Stimulated activated naive CD4-positive, alpha-beta T cell (primary cell): ENCODE results near the gene PTHLH.

Experiments
- DNase-seq, 6 experiments: peaks; one replicate each; lab custom pipeline; 2025; lab: John Stamatoyannopoulos, UW

Gene PTHLH

DNA sequence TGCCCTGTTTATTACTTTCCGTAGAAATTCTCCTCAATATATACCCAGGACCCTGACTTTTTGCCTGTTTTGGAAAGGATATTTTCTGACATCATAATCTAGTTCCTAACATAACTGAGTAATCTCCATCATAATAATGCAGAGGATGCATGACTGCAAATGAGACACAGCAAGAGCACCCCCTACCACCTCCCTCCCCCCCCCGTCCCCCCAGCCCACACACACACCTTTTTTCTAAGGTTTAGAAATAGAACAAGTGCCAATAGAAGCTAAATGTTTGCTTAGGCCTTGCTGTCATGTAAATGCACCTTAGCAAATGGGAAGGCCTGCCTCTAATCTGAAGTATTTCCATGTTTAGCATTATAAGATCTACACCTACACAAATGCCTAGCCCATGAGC is at the start of gene PTHLH:
TSS of gene PTHLH (minus strand) at position 13 of the 400 bp plus-strand sequence. CDS start 3,239 bp downstream, outside the sequence.
- no peak for DNase-seq

DNA sequence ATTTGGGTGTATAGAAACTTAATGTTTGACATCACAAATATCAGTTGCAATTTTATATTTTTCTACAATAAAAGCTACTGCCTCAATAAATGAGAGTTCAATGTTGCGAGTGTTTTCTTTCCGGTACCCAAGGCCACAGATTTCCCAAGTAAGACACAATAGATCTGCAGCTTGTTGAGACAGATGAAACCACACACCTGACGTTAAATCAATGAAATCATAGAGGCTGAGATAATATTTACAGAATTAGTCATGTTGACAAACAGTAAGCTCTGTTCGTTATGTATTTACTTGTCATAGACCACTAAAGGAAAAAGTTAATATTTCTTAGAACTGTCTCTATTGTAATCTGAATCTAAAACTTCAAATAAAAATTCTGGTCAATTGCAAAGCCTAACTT is 49.2 kb upstream of the PTHLH start:
- DNase-seq: no peak

DNA sequence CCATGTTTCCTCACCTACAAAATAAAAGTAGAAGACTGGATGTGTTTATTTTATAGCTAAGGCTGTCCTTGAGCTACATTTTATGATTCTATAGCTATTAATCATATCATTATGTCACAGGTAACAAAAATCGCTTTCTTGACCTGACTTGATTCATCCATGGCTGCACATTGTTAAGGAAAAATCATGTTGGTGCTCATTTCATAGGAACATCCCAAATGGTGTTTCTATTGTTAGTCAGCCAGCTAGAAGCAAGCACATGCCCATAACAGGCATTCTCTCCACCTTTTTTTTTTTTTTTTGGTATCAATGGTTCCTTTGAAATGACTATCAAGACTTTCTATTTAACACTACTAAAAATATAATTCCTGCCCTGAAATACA is 45.3 kb upstream of the PTHLH start:
- no peak for DNase-seq

DNA sequence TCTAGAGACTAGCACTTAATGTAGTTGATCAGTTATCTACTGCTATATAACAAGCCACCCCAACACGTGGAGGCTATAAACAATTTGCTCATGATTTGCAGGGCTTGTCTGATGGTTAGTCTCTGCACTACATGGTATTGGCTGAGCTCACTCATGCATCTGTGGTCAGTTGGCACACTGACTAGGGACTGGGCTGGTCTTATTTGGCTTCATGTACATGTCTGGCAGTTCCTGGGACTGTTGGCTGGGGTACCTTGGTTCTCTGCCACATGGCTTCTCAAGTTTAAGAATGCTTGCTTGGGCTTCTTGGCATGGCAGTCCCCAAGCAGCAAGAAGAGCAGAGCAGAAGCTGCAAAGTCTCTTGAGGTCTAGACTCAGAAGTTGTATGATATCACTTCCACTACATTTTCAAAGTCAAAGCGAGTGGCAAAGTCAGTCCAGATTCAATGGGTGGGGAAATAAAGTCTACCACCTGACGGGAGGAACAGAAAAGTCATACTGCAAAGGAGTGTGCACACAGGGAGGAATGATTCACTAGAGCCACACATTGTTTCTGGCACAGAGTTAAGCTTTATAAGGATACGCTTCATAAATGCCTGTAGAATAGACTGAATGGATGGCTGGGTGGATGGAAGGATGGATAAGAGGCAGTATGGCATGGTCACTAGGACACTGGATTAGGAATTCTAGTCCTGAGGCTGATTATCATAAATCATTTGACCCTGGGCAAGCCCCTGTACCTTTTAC is 44.8 kb upstream of the PTHLH start:
- no peak for DNase-seq

DNA sequence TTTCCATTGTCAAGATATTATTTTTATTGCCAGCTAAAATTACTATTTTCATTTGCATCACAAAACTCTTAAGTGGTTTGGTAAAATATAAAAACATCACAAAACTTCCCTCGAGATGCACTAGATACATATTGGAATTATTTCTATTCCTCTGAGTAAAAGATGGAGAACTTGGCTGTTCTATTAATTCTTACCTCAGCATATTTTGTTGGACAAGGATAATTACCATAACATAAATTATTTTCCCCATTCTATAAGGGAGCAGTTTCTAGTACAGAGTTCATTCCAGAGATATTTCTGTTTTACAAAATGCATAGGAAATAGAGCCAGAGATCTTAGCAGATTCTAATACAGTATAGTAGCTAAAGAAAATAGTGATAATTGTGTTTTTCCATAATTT is 42.6 kb upstream of the PTHLH start:
- no peak for DNase-seq

DNA sequence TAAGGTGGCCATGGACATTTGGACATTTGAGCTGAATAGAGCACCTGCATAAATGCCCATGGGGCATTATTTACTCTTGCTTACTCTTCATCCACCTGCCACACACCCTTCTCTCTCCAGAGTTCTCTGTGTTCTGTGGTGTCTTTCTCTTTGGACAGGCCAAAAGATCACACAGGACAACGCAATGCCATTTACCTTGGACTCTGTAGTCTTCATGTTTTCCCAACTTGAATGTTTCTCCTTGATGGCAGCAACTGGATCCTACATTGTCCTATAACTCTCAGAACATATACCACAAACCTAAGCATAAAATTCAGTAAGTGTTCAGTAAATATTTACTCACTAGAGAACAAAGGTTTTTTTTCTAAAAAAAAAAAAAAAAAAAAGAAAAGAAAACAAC is 41.7 kb upstream of the PTHLH start:
- DNase-seq: no peak

DNA sequence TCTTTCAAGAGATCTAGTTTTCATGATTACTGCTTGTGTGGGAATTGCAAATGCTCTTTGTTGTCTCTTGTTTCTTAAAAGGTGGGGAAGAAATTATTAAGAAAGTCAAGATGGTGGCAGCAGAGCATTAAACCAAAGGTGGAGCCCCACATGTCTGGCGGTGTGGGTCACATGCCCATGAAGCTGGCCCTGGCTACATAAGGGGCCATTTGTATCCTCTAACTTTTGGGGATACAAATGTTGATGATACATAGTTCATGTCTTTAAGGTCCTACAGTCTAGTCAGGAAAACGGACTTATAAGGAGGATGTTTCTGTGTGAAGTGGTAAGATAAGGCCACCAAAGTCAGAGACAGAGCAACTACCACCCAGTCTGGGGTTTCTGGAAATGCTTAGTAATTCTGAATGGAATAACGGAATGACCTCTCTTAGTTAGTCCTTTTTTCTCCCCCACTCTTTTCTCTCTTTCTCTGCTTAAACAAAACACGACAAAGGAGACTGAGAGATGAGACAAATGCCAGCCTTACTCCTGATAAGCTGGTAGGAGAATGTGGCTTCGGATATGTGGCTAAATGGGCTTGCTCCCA is 39.9 kb upstream of the PTHLH start:
- no peak for DNase-seq

DNA sequence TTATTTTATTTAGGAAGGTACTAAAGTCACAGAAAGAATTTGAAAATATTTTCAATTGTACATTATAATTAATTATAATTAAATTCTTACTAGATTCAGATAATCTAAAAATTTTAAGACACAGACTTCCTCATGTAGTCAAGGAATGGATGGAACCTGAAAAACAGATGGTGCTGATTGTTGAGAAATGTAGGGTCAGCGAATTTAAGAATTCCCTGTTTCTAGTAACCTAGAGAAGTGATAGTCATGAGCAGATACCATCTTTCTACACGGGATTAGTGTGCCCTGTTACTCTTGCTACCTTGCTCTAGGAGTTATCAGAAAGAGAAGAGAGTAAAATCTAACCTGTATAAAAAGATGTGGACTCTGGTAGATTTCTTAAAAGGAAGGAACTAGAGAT is 37.5 kb upstream of the PTHLH start:
- no peak for DNase-seq

DNA sequence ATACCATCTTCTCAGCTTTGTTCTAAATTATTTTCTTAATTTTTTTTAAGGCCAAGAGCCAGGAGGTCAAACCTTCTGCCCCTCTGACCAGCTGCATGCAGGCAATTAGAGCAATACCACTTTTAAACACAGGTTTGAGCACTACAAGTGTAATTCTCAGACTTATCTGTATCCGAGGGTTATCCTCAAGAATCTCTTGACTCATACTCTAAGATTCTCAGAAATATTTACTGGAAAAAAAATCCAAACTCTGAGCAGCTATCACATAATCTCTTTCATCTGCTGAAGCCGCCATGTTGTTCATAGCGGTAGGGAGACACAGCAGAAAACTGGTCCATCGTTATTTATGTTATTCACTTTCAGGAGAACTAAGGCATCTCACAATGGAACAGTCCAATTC is 27.4 kb upstream of the PTHLH start:
- DNase-seq: no peak

DNA sequence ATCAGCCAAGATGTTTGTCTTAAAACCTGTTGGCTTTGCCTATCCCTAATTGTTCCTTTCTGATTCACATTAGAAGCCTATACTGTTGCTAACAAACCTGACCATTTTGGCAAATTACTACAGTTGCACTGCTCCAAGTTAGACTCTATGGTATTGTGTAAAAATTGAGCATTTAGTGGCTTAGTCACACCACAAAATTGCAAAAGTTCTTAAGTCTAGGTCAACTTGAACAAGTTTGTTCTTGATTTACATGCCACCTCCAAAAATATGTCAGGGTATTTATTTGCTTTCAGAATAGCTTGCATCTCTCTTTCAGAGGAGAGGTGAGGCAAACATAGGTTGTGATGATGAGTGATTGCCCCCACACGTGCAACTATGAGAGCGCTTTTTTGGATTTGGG is 27.0 kb upstream of the PTHLH start:
- DNase-seq: no peak

DNA sequence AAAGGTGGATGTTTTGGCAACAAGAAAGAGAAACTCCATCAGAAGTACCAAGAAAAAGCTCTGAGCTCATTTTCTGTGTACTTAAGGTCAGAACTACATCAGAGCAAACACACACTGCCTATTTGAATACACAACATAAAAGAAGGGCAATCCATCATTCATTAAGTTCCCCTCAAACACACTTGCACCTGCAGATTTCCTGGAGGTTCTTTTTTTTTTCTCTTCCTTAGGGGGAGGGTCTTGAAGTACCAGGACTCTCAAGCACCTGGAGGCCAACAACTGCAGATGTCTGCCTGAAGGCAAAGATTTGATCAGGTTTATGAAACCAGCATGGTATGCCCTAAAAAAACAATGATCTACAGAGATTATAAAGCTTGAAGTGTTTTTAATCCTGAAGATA is 26.1 kb upstream of the PTHLH start:
- no peak for DNase-seq

DNA sequence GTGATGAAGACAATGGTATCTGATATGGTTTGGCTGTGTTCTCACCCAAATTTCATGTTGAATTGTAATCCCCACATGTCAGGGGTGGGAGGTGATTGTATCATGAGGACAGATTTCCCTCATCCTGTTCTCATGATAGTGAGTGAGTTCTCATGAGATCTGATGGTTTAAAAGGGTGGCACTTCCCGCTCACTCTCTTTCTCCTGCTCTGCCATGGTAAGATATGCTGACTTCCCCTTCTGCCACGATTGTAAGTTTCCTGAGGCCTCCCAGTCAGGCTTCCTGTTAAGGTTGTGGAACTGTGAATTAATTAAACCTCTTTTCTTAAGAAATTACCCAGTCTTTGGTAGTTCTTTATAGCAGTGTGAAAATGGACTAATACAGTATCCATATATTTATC is 25.6 kb upstream of the PTHLH start:
- DNase-seq: no peak

DNA sequence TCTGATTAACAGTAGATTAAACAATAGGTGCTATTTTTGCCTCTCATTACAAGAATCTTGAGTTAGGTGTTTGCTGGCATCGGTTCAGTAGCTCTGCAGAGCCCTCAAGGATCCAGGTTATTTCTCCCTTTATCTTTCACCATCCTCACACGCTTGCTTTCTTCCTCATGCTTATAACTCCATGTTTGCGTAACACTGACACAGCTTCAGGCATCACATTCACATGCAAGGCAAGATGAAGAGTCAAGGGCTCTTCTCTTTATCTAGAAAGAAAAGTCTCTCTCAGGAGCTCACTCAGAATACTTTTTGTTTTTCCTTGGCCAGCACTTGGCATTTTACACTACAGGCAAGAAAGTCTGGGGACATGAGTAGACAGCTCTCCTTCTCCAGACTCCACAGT is 24.2 kb upstream of the PTHLH start:
- no peak for DNase-seq

DNA sequence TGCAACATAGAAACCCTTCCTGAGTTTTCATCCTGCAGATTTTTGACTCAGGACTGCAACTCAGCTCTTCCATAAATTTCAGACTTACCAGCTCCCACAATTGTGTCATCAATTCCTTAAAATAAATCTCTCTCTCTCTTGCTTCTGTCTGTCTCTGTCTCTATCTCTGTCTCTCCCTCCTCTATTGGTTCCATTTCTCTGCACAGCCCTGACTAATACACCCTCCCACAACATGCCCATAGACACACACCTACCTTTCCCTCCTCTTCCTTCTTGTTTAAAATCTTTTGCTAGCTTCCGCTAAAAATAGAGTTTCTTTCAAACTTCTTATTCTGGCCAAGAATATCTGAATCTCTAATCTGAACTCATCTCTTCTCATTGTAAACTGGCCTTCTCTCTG is 22.9 kb upstream of the PTHLH start:
- DNase-seq: no peak

DNA sequence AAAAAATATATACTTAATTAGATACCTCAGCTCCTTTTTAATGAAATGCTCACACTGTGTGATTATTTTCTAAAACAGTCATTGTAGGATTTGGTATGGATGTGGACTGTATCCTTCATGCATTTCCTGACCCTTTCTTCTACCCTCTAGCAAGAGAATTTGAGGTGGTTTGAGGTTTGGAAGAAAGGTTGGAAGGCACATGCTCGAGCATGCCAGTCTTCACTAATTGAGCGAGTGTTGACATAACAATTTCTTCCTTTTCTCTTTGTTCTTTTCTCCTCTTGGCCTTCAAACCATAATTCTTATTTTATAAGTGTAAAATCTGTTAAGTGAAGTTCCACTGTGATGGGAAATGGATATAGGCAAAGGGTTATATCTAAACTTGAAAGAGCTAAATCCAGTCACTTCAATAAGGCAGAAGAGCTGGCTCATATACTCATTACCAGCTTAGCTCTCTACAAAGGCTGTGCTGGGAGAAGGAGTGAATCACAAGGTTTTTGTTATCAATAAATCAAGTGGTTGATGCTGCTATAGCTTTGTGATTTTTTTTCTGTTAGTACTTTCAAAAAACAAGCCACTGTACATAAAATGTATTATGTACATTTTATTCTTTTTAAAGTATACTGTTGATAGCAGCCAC is 16.2 kb upstream of the PTHLH start:
- no peak for DNase-seq

DNA sequence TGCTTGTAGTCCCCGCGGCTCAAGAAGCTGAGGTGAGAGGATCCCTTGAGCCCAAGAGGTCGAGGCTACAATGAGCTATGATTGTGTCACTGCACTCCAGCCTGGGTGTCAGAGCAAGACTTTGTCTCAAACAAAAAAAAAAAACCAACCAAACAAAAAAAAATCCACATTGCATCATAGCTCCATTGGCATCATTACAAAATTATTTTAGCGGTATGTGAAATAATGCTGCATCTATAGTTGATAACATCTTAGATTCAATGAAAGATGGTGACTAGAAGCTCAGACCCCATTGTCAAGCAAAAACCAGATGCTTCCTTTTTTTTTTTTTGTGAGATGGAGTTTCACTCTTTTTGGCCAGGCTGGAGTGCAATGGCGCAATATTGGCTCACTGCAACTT is 14.8 kb upstream of the PTHLH start:
- no peak for DNase-seq

DNA sequence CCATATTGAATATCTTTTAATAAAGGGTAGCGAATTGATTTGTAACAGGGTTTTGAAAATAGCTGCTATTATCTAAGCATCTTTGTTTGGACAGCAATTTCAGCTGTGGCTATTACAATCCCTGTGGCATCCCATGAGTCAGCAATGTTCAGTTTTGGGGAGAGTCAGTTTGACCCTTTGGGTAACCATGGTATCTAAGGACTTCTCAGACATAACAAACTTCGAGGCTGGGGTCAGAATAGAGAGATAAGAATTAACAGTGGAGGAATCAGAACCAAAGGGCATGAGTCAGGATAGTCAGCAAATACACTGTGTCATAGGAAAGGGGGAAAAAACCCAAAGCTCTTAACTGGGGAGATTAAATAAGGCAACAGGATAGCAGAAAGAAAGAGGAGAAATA is 11.7 kb upstream of the PTHLH start:
- no peak for DNase-seq

DNA sequence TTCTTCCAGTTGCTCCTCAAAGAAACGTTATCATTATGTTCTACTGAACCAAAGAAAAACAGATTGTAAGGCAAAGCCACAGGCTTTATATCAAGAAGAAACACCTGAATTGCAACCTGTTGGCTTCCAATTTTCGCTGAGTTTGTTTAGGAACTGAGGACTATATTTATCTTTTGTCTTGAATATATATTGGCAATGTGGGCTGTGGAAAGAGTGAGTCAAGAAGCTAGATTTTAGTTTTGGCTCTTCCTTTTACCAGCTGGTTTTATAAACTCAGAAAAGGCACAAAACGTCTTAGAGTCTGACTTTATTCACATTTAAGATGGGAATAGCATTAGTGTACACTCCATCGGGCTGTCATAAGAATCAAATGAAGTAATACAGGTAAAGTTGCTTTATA is 10.4 kb upstream of the PTHLH start:
- DNase-seq: no peak

DNA sequence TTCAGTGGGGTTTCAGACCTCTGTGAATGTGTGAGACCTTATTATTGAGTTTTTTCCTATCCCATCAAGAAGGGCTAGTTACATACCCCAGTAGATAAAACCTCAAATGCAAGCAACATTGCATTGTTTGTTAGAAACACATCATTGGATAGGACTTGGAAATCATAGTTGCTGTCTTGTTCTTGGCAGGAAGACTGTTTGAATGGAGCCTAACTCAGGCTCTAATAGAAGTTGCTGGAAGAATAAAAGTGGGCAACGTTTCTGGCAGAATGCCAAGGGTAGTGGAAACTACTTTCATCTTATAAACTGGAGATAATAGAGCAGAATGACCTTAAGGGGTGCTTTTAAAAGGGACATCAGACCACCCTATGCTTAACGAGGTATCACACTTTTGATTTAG is 9.9 kb upstream of the PTHLH start:
- DNase-seq: no peak

DNA sequence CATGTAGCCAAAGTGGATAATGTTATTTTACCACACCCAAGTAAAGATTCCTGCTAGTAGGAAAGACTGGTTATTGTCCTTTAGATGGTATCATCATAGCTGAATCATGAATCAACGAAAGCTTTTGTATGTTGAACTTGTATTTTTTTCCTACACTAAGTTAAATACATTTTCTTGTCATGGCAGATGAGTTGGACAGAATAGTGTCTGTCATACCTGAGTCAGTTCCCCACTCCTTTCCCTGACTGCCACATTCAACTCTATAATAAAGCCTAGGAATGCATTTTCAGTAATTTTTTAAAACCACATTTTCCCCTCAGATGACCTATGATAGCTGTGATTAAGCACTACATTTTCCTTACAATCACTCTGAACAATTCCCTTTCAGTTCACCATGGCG is 9.3 kb upstream of the PTHLH start:
- no peak for DNase-seq

DNA sequence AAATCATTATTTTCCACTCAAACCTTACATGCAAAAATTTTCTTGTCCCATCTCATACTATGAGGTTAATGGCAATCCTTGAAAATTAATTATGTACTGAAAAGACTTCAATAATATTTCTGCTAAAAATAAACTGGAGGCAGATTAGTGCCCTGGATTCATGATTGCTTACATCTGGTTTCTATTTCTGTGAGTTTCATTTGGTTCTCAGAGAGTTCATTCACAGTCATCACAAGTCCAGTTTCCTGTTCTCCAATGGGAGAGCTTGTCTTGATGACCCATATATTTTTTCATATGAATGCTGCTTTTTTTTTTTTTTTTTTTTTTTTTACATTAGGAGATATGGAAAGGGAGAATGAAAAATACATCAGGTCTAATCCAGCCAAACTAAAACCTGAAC is 6.6 kb upstream of the PTHLH start:
- DNase-seq: no peak

DNA sequence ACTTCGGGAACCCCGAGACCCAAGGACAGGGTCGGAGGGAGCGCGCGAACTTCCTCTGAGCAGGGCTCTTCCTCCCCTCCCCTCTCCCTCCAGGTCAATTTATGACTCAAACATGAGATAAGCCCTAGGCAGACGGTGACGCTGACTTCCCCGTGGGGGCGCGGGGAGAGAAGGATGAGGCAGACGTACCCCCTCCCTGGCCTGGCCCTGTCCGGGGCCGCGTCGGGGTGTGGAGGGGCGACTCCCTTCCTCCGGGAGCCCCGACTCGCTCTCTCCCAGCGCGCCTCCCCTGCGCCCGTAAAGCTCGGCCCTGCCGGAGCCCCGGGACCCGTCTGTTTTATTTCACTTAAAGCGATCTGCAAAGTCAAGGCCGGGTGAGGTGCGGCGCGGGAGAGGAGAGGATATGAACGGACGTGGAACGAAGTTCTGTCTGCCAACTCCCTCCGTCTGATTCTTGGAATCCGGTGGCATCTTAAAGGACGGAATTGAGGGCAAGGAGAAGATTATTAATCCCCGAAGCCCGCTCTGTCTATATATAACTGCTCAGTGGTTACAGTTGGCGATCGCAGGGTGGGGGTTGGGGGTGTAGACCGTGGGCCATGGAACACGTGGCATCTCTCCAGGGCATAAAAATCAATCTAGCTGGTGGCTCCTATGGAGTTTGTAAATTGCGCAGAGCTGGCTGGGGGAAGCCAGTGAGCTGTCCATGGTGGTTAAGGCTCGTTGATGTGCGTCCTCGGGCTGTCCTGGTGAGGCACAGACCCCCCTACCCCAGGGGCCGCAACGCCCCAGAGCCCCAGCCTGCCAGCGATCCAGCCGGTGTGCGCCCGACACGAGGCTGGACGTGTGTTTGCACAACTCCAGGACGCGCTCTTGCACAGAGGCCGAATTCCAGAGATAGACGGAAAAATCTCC is 2.9 kb upstream of the PTHLH start:
- no peak for DNase-seq
